CD8-positive, alpha-beta memory T cell (primary cell): ENCODE data around the gene DSCAML1. TPM values are rescaled to one million over a fixed set of nuclear protein-coding genes. Genes with fewer than 3 reads are reported as not detected.

Source experiments
- CTCF ChIA-PET: fragments of 350-600 bp; sonication (Branson Sonifier 250); formaldehyde crosslinking; loops from one replicate; lab custom pipeline; 2021; ENCODE audit warnings: antibody characterized with exemption; lab: Charles Lee
- POLR2A ChIA-PET: fragments of 350-600 bp; sonication (Branson Sonifier 250); formaldehyde crosslinking; loops from one replicate; lab custom pipeline; 2021; ENCODE audit warnings: antibody characterized with exemption; lab: Charles Lee
- DNase-seq, 5 donors: peaks; one replicate each; pipeline versions ENCODE4 v3.0.0 to v3.0.0-alpha.2; 2020 to 2022; ENCODE audit warnings: mixed read lengths in 1 of 5
- H3K27ac ChIP-seq: one replicate; pipeline ENCODE4 v1.7.0; 2013; ENCODE audit warnings: low read depth, mild to moderate bottlenecking, low read length, moderate library complexity
- H3K27me3 ChIP-seq: 2 replicates; pipeline ENCODE4 v1.7.0; 2013; ENCODE audit warnings: low read length, mild to moderate bottlenecking; ENCODE audit not compliant: insufficient read depth, poor library complexity, severe bottlenecking
- H3K36me3 ChIP-seq: 2 replicates; pipeline ENCODE4 v1.7.0; 2013; ENCODE audit warnings: mild to moderate bottlenecking, low read length, moderate library complexity; ENCODE audit not compliant: insufficient read depth
- H3K4me1 ChIP-seq: 2 replicates; pipeline ENCODE4 v1.7.0; 2013; ENCODE audit warnings: mild to moderate bottlenecking, low read length, moderate library complexity; ENCODE audit not compliant: insufficient read depth
- H3K4me3 ChIP-seq: 2 replicates; pipeline ENCODE4 v1.7.0; 2013; ENCODE audit warnings: mild to moderate bottlenecking, low read length
- H3K9me3 ChIP-seq: 2 replicates; pipeline ENCODE4 v1.7.0; 2013; ENCODE audit warnings: mild to moderate bottlenecking, low read length
- H3K27ac Mint-ChIP-seq, 8 donors: one replicate each; pipeline ENCODE4 v1.8.0; 2020 to 2021; ENCODE audit warnings: mixed read lengths in 8 of 8, mild to moderate bottlenecking in 6 of 8, inconsistent platforms in 3 of 8, moderate library complexity in 3 of 8
- H3K27me3 Mint-ChIP-seq, 2 donors: one replicate each; pipeline ENCODE4 v1.8.0; 2020 to 2021; ENCODE audit warnings: mixed read lengths in 2 of 2, mild to moderate bottlenecking in 1 of 2, moderate library complexity in 1 of 2
- H3K36me3 Mint-ChIP-seq, 3 donors: one replicate each; pipeline ENCODE4 v1.8.0; 2020 to 2021; ENCODE audit warnings: mixed read lengths in 3 of 3, inconsistent platforms in 1 of 3, mild to moderate bottlenecking in 1 of 3
- H3K4me1 Mint-ChIP-seq, 3 donors: one replicate each; pipeline ENCODE4 v1.8.0; 2020 to 2021; ENCODE audit warnings: mixed read lengths in 3 of 3, inconsistent platforms in 1 of 3, mild to moderate bottlenecking in 1 of 3
- H3K4me3 Mint-ChIP-seq, 7 donors: one replicate each; pipeline ENCODE4 v1.8.0; 2020 to 2021; ENCODE audit warnings: mixed read lengths in 7 of 7, mild to moderate bottlenecking in 6 of 7, moderate library complexity in 4 of 7, inconsistent platforms in 2 of 7
- H3K9me3 Mint-ChIP-seq, 5 donors: one replicate each; pipeline ENCODE4 v1.8.0; 2020 to 2022; ENCODE audit warnings: mixed read lengths in 5 of 5, mild to moderate bottlenecking in 3 of 5, moderate library complexity in 2 of 5, inconsistent platforms in 1 of 5
- polyA plus RNA-seq: library from polyadenylated mRNA; unstranded; fragments of 300-500 nt; fragmentation: Illumina TruSeq; gene quantifications from one replicate; pipeline ENCODE4 v1.2.3, GENCODE V29; 2021
- total RNA-seq, 2 experiments: library from RNA; stranded (reverse); gene quantifications; one replicate each; pipeline ENCODE4 v1.2.3, GENCODE V29; 2021

The DSCAML1 gene
- total and polyA plus RNA-seq, 3 experiments from 2014 or later: 0.48 to 0.91 TPM; not detected in 1

DNA sequence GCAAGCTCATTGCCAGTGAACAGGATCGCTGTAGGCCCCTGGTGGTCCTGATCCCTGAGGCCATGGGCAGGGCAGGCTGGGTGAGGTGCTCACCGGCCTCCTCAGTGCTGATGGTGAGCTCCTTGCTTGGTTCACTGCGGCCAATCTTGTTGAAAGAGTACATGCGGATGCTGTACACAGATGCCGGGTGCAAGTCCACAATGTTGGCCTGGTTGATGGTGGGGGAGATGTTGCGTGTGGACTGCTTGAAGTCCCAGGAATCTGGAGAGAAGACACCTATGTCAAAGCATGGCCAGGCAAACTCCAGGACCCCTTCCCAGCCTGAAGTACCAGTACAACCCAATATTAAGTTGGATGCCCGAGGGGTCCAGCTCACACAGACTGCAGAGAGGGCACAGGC is 325.2 kb downstream of the DSCAML1 start:
- no peak for DNase-seq
- Histone ChIP-seq H3K4me1 (no peaks in the 10 kb centered on the region), H3K9me3 (no peaks in the 10 kb centered on the region), H3K27ac (no peak overlapping the region), H3K4me3 (no peak overlapping the region), H3K27me3 (no peaks in the 10 kb centered on the region), H3K36me3 (no peaks in the 10 kb centered on the region)
- Mint-ChIP-seq H3K36me3 (no peaks in the 10 kb centered on the region), H3K4me1 (no peaks in the 10 kb centered on the region), H3K27ac (peak overlapping the region in 1 of 8 donors; percentile 58), H3K4me3 (no peak overlapping the region), H3K27me3 (peaks cover 0 to 7% of the 10 kb centered on the region in 2 donors), H3K9me3 (no peaks in the 10 kb centered on the region)
- ChIA-PET POLR2A (no interaction called here), CTCF (no interaction called here)

DNA sequence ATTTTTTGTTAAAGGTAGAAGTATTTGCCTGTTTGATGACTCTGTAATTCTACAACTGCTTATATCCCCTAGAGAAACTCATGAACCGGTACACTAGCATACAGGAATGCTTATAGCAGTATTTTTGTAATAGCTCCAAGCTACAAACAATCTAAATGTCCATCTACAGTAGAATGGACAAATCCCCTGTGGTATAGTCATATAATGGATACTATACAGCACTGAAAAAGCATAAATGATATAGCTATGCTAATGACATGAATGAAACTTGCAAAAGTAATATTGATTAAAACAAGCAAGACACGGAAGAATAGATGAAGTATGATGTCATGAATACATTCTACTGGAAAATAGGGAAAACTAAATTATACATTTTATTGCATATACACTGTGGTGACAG is 326.4 kb downstream of the DSCAML1 start:
- Mint-ChIP-seq H3K27ac (no peak overlapping the region), H3K4me1 (no peaks in the 10 kb centered on the region), H3K36me3 (no peaks in the 10 kb centered on the region), H3K4me3 (no peak overlapping the region), H3K27me3 (peaks cover 0 to 7% of the 10 kb centered on the region in 2 donors), H3K9me3 (no peaks in the 10 kb centered on the region)
- H3K4me1 ChIP-seq: no peaks in the 10 kb centered on the region
- no peaks in the 10 kb centered on the region for H3K9me3 ChIP-seq
- H3K4me3 ChIP-seq: no peak overlapping the region
- no peak for DNase-seq
- no peaks in the 10 kb centered on the region for H3K36me3 ChIP-seq
- H3K27me3 ChIP-seq: no peaks in the 10 kb centered on the region
- CTCF ChIA-PET: no interaction called here
- POLR2A ChIA-PET: no interaction called here
- H3K27ac ChIP-seq: no peak overlapping the region

DNA sequence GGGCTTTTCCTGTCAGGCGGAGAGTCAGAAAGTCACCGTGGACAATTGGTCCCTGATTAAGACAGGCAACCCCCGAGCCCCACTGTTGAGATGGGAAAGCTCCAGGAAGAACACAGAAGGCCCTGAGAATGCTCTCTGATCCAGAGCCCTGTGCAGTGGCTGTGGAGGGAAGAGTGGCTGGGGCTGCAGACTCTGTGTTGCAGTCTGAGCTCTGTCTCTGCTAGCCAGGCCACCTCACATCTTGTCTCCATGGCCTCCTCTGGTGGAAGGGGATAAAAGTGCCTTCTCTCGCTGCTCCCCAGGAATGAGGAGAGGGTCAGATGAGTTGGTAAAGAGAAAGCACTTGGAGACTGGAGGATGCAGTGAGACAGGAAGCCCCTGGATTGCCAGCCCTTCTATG is 328.1 kb downstream of the DSCAML1 start:
- Mint-ChIP-seq H3K9me3 (no peaks in the 10 kb centered on the region), H3K4me1 (no peaks in the 10 kb centered on the region), H3K36me3 (peaks cover 0 to 2% (median 0%) of the 10 kb centered on the region in 3 donors), H3K27ac (no peak overlapping the region), H3K27me3 (peaks cover 0 to 7% of the 10 kb centered on the region in 2 donors), H3K4me3 (no peak overlapping the region)
- ChIA-PET CTCF (no interaction called here), POLR2A (no interaction called here)
- Histone ChIP-seq H3K4me3 (no peak overlapping the region), H3K4me1 (no peaks in the 10 kb centered on the region), H3K36me3 (no peaks in the 10 kb centered on the region), H3K27me3 (no peaks in the 10 kb centered on the region), H3K27ac (no peak overlapping the region), H3K9me3 (no peaks in the 10 kb centered on the region)
- DNase-seq: no peak

DNA sequence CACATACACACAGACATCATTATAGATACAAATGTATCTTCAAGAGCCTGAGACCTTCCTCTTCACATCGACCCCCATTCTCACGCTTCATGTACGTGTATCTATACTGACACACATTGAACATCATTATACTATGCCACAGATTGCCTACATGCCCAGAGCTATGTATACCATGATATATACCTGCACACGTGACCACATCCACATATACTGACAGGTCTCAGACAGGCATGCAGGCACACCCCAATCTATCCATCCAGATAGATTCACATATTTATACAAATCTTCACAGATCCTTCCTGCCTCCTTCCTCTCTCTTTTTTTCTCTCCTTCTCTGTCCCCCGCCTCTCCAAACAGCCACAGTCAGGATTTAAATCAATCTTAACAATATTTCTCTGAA is 329.2 kb downstream of the DSCAML1 start:
- peaks cover 0 to 7% of the 10 kb centered on the region in 2 donors for H3K27me3 Mint-ChIP-seq
- Histone ChIP-seq H3K4me1 (no peaks in the 10 kb centered on the region), H3K27ac (no peak overlapping the region), H3K4me3 (no peak overlapping the region), H3K36me3 (no peaks in the 10 kb centered on the region), H3K27me3 (no peaks in the 10 kb centered on the region), H3K9me3 (no peaks in the 10 kb centered on the region)
- ChIA-PET POLR2A (no interaction called here), CTCF (no interaction called here)
- H3K9me3 Mint-ChIP-seq: no peaks in the 10 kb centered on the region
- no peak overlapping the region for H3K4me3 Mint-ChIP-seq
- DNase-seq: no peak
- H3K27ac Mint-ChIP-seq: no peak overlapping the region
- H3K36me3 Mint-ChIP-seq: peaks cover 0 to 2% (median 0%) of the 10 kb centered on the region in 3 donors
- H3K4me1 Mint-ChIP-seq: no peaks in the 10 kb centered on the region

DNA sequence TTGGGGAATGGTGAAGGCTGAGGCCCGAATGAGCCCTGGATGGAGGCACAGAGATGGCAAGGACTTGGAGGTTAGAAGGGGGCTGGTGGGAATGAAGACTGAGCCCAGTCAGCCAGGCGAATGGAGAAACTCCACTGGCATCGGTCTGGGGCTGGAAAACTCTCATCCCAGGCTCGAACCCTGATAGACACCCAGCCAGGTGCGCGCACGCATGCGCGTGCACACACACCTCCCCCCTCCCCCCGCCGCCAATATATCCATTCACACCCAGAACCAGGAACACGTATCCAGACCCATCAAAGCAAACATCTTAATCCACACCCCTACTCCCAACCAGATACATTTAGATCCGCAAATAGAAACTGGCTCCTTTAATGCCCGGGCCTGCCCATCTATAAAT is 330.1 kb downstream of the DSCAML1 start:
- Mint-ChIP-seq H3K4me3 (no peak overlapping the region), H3K27me3 (peaks cover 0 to 6% of the 10 kb centered on the region in 2 donors), H3K27ac (no peak overlapping the region), H3K9me3 (no peaks in the 10 kb centered on the region), H3K4me1 (no peaks in the 10 kb centered on the region), H3K36me3 (peaks cover 0 to 2% (median 0%) of the 10 kb centered on the region in 3 donors)
- Histone ChIP-seq H3K36me3 (no peaks in the 10 kb centered on the region), H3K27ac (no peak overlapping the region), H3K4me3 (no peak overlapping the region), H3K27me3 (no peaks in the 10 kb centered on the region), H3K9me3 (no peaks in the 10 kb centered on the region), H3K4me1 (no peaks in the 10 kb centered on the region)
- DNase-seq: no peak
- ChIA-PET POLR2A (no interaction called here), CTCF (no interaction called here)

DNA sequence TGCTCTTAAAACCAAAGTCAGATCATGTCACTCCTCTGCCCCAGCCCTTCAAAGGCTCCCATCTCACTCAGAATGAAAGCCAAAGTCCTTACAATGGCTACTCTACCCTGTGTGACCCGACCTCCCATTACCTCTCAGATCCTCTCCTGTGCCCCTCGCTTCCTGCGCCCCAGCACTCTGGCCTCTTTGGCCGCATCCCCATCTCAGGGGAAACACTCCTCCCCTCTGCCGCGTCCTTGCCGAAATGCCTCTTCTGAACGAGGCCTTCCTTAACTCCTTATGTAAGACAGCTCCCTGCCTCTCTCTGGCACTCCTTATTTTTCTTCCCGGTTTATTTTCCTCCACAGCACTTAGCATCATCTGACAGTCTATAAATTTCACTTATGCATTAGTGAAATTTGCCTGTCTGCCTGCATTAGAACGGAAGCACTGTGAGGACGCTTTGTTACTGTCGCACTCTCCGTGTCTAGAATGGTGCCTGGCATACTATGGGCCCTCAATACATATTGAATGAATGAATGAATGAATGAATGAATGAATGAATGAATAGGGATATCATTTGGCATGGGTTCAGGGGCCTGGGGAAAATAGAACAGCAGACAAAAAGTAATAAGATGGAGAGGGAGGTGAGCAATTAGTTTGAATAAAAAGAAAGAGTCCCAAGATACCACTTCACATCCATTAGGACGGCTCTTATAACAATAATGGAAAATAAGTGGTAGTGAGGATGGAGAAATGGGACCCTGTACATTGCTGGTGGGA is 331.6 kb downstream of the DSCAML1 start:
- Histone ChIP-seq H3K27me3 (no peaks in the 10 kb centered on the region), H3K4me3 (no peak overlapping the region), H3K4me1 (no peaks in the 10 kb centered on the region), H3K27ac (no peak overlapping the region), H3K36me3 (no peaks in the 10 kb centered on the region), H3K9me3 (no peaks in the 10 kb centered on the region)
- ChIA-PET CTCF (no interaction called here), POLR2A (no interaction called here)
- Mint-ChIP-seq H3K36me3 (peaks cover 0 to 2% (median 0%) of the 10 kb centered on the region in 3 donors), H3K27ac (no peak overlapping the region), H3K4me3 (no peak overlapping the region), H3K4me1 (no peaks in the 10 kb centered on the region), H3K27me3 (peaks cover 5 to 9% of the 10 kb centered on the region in 2 donors), H3K9me3 (no peaks in the 10 kb centered on the region)
- no peak for DNase-seq

DNA sequence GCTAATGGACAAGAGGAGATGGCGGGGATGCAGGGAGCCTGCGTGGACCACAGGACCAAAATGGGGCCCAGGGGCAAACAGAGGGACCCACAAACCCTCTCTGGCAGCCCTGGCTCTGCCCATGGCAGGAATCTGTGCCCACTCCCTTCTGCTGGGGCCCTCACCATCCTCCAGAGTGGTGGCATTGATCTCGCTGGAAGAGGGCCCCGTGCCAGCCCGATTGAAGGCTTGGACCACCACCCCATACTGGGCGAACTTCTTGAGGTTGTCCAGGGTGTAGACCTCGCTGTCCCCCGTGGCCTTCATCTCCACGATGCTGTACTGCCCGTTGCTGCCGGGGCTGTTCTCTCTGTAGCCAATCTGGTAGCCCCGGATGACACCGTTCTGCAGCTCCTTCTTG is 332.2 kb downstream of the DSCAML1 start:
- H3K36me3 Mint-ChIP-seq: peaks cover 0 to 2% (median 0%) of the 10 kb centered on the region in 3 donors
- no peaks in the 10 kb centered on the region for H3K9me3 ChIP-seq
- H3K27ac ChIP-seq: no peak overlapping the region
- H3K36me3 ChIP-seq: no peaks in the 10 kb centered on the region
- no peaks in the 10 kb centered on the region for H3K27me3 ChIP-seq
- H3K4me3 Mint-ChIP-seq: no peak overlapping the region
- no peaks in the 10 kb centered on the region for H3K4me1 Mint-ChIP-seq
- ChIA-PET POLR2A (no interaction called here), CTCF (interaction anchor here (1.5 kb wide), 1 partner anchor 39 kb away, joined by 5 read pairs; no protein-coding TSS in a partner anchor)
- H3K27ac Mint-ChIP-seq: no peak overlapping the region
- H3K4me3 ChIP-seq: no peak overlapping the region
- no peaks in the 10 kb centered on the region for H3K9me3 Mint-ChIP-seq
- peaks cover 5 to 8% of the 10 kb centered on the region in 2 donors for H3K27me3 Mint-ChIP-seq
- DNase-seq: no peak
- H3K4me1 ChIP-seq: no peaks in the 10 kb centered on the region

DNA sequence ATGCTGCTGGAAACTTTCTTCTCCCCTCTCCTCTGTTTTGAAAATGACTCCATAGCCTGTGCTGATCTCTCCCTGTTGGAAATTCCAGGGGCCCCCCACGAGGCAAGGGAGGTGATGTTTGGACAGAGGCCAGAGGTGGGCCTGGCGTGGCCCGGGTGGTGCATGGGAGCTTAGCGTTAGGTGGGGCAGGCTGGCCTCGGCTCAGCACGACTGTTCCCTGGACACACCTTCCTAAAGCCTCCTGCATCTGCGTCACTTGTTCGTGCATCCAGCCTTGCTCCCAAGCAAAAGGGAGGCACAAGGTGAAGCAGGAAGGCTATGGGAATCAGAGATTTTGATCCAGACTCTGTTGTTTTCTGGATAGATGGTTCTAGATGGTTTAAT is 334.2 kb downstream of the DSCAML1 start:
- CTCF ChIA-PET: no interaction called here

More for the DNA sequence above, 334.2 kb downstream of the DSCAML1 start:
- no peak overlapping the region for H3K4me3 Mint-ChIP-seq
- H3K4me3 ChIP-seq: no peak overlapping the region
- no peaks in the 10 kb centered on the region for H3K36me3 ChIP-seq
- no peaks in the 10 kb centered on the region for H3K9me3 ChIP-seq
- peaks cover 8 to 12% of the 10 kb centered on the region in 2 donors for H3K27me3 Mint-ChIP-seq
- H3K4me1 Mint-ChIP-seq: no peaks in the 10 kb centered on the region
- H3K27me3 ChIP-seq: no peaks in the 10 kb centered on the region
- POLR2A ChIA-PET: no interaction called here
- H3K9me3 Mint-ChIP-seq: no peaks in the 10 kb centered on the region
- no peak for DNase-seq
- no peak overlapping the region for H3K27ac Mint-ChIP-seq
- H3K4me1 ChIP-seq: no peaks in the 10 kb centered on the region
- no peak overlapping the region for H3K27ac ChIP-seq
- H3K36me3 Mint-ChIP-seq: peaks cover 0 to 2% (median 0%) of the 10 kb centered on the region in 3 donors
